HG03457 (cell line): ENCODE measurements around the gene CLDN22.

Experiments used
- ATAC-seq: cut with Tn5 transposase; IDR thresholded peaks from one replicate; pipeline ENCODE4 v1.9.1; 2021; ENCODE audit warnings: moderate number of reproducible peaks; ENCODE audit not compliant: unreplicated experiment

The CLDN22 gene

GRCh38 chr4:183285886-183286285, 34.2 kb downstream of the CLDN22 start:
- ATAC-seq = no peak

GRCh38 chr4:183284965-183285364, 35.1 kb downstream of the CLDN22 start:
- ATAC-seq = no peak

GRCh38 chr4:183284258-183284785, 35.8 kb downstream of the CLDN22 start:
- ATAC-seq = no peak

GRCh38 chr4:183276106-183276505, 44.0 kb downstream of the CLDN22 start:
- ATAC-seq = no peak

GRCh38 chr4:183272384-183272783, 47.7 kb downstream of the CLDN22 start:
- no peak for ATAC-seq

GRCh38 chr4:183268556-183268955, 51.5 kb downstream of the CLDN22 start:
- ATAC-seq = no peak
